ENCODE measurements around the gene ZSWIM5.
"Not testable (repeated sequence)": the region's sequence is repeated elsewhere in the genome, so short reads cannot be mapped to it uniquely, and the experiment has no call there.

ZSWIM5 gene

DNA sequence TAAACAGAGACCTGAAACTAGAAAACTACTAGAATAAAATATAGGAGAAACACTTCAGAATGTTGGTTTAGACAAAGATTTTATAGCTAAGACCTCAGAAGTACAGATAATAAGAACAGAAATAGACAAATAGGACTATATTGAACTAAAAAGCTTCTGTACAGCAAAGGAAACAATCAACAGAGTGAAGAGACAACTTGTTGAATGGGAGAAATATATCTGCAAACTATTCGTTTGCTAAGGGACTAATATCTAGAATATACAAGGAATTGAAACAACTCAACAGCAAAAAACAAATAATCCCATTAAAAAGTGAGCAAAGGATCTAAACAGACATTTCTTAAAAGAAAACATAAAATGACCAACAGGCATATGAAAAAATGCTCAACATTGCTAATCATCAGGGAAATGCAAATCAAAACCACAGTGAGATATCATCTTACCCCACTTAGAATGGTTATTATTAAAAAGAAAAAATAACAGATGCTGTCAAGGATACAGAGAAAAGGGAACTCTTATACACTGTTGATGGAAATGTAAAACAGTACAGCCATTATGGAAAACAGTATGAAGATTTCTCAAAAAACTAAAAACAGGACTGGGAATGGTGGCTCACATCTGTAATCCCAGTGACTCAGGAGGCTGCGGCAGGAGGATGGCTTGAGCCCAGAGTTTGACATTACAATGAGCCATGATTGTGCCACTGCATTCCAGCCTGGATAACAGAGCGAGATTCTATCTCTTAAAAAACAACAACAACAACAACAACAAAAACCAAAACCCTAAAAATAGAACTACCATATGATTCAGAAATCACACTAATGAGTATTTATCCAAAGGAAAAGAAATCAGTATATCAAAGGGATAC is 37.3 kb upstream of the ZSWIM5 start:
- H3K36me3 ChIP-seq (replicated peaks), result no peaks in the 10 kb centered on the region
- H3K27me3 ChIP-seq (replicated peaks), result no peaks in the 10 kb centered on the region
- TF ChIP-seq, protein P1, sequence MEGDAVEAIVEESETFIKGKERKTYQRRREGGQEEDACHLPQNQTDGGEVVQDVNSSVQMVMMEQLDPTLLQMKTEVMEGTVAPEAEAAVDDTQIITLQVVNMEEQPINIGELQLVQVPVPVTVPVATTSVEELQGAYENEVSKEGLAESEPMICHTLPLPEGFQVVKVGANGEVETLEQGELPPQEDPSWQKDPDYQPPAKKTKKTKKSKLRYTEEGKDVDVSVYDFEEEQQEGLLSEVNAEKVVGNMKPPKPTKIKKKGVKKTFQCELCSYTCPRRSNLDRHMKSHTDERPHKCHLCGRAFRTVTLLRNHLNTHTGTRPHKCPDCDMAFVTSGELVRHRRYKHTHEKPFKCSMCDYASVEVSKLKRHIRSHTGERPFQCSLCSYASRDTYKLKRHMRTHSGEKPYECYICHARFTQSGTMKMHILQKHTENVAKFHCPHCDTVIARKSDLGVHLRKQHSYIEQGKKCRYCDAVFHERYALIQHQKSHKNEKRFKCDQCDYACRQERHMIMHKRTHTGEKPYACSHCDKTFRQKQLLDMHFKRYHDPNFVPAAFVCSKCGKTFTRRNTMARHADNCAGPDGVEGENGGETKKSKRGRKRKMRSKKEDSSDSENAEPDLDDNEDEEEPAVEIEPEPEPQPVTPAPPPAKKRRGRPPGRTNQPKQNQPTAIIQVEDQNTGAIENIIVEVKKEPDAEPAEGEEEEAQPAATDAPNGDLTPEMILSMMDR (IDR thresholded peaks at IDR 0.05; ENCODE audit: low read depth, low read length, missing control alignments), result no peak
- peak; percentile 11 for DNase-seq
- in situ Hi-C loops (cut with HindIII; ENCODE audit: low pct_ligation_motif_present, low sequenced_read_pairs), result no loop called here
- H3K4me3 ChIP-seq (ENCODE audit: low read depth, low read length), result no peak overlapping the region
- no peak overlapping the region for H3K27ac ChIP-seq

DNA sequence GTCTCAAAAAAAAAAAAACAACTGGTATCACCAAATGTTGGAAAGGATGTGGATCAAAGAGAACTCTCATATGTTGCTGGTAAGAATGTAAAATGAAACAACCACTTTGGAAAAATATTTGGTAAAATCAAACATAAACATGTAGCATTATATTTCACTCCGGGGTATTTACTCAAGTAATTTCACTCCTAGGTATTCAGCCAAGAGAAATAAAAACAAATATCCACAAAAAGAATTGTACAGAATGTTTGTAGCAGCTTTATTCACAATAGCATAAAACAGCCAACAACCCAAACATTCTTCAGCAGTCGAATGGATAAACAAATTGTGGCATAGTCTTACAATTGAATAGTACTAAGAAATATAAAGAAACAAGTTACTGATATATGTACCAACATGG is 32.4 kb upstream of the ZSWIM5 start:
- DNase-seq, result no peak
- Histone ChIP-seq H3K27me3 (replicated peaks) (no peaks in the 10 kb centered on the region), H3K4me3 (ENCODE audit: low read depth, low read length) (no peak overlapping the region), H3K27ac (no peak overlapping the region), H3K36me3 (replicated peaks) (no peaks in the 10 kb centered on the region)
- TF ChIP-seq, protein P1 (IDR thresholded peaks at IDR 0.05; ENCODE audit: low read depth, low read length, missing control alignments), result no peak
- in situ Hi-C loops (cut with HindIII; ENCODE audit: low pct_ligation_motif_present, low sequenced_read_pairs), result no loop called here

DNA sequence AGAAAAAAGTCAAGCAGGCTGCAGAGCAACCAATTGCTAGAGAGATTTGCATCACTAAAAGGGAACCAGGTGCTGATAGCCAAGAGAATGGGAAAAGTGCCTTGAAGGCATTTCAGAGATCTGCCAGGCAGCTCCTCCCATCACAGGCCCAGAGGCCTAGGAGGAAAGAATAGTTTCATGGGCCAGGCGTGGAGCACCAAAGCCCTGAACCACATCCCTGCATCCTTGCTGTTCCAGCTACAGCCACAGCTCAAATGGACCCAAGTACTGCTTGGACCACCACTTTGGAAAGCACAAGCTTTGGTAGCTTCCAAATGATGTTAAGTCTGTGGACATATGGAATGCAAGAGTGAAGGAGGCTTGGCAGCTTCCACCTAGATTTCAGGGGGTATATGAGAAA is 29.7 kb upstream of the ZSWIM5 start:
- no peak overlapping the region for H3K27ac ChIP-seq
- no peaks in the 10 kb centered on the region for H3K36me3 ChIP-seq (replicated peaks)
- H3K27me3 ChIP-seq (replicated peaks), result no peaks in the 10 kb centered on the region
- TF ChIP-seq, protein P1 (IDR thresholded peaks at IDR 0.05; ENCODE audit: low read depth, low read length, missing control alignments), result no peak
- no peak overlapping the region for H3K4me3 ChIP-seq (ENCODE audit: low read depth, low read length)
- no peak for DNase-seq
- in situ Hi-C loops (cut with HindIII; ENCODE audit: low pct_ligation_motif_present, low sequenced_read_pairs), result no loop called here

DNA sequence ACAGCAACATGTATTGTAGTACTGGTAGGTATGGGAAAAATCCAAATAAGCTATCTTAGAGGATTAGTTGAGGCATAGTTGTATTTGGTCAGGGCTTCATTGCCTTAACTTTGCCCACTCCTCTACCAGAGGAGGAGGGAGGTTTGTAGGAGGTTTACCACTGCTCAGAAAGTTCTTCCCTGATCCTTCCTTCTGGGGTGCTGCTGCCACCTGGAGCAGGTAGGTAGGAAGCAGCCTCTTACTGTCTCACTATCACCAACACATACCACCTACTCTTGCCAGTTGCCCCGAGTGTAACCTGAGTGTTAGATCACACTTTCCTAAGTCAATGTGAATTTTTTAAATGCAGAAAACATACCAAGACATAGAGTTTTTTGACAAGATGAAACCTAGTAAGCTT is 24.1 kb upstream of the ZSWIM5 start:
- H3K27ac ChIP-seq, result no peak overlapping the region
- no peak overlapping the region for H3K4me3 ChIP-seq (ENCODE audit: low read depth, low read length)
- in situ Hi-C loops (cut with HindIII; ENCODE audit: low pct_ligation_motif_present, low sequenced_read_pairs), result no loop called here
- DNase-seq, result no peak
- H3K36me3 ChIP-seq (replicated peaks), result no peaks in the 10 kb centered on the region
- TF ChIP-seq, protein P1 (IDR thresholded peaks at IDR 0.05; ENCODE audit: low read depth, low read length, missing control alignments), result peak; percentile 9
- no peaks in the 10 kb centered on the region for H3K27me3 ChIP-seq (replicated peaks)

DNA sequence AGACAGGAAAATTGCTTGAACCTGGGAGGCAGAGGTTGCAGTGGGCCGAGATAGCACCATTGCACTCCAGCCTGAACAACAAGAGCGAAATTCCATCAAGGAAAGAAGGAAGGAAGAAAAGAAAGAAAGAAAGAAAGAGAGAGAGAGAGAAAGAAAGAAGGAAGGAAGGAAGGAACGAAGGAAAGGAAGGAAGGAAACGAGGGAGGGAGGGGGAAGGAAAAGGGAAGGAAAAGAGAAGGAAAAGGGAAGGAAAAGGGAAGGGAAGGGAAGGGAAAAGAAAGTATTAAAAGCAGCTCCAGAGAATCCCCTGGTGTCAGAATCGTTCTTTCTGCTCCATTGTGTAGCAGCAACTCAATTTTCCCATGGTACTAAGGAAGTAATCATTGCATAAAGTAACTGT is 19.2 kb upstream of the ZSWIM5 start:
- in situ Hi-C loops (cut with HindIII; ENCODE audit: low pct_ligation_motif_present, low sequenced_read_pairs), result no loop called here
- TF ChIP-seq, protein P1 (IDR thresholded peaks at IDR 0.05; ENCODE audit: low read depth, low read length, missing control alignments), result no peak
- DNase-seq, result no peak
- H3K4me3 ChIP-seq (ENCODE audit: low read depth, low read length), result no peak overlapping the region
- H3K27ac ChIP-seq, result no peak overlapping the region
- H3K27me3 ChIP-seq (replicated peaks), result no peaks in the 10 kb centered on the region
- H3K36me3 ChIP-seq (replicated peaks), result no peaks in the 10 kb centered on the region

DNA sequence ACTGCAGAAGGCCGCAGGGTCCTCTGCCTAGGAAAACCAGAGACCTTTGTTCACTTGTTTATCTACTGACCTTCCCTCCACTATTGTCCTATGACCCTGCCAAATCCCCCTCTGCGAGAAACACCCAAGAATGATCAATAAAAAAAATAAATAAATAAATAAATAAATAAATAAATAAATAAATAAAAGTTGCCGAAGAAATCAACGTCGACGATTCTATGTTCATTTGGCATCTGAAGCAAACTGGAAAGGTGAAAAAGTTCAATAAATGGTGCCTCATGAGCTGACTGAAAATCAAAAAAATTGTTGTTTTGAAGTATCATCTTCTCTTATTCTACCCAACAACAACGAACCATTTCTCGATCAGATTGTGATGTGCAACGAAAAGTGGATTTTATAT is 17.3 kb upstream of the ZSWIM5 start:
- H3K36me3 ChIP-seq (replicated peaks); DNase-seq; H3K27ac ChIP-seq; H3K27me3 ChIP-seq (replicated peaks); H3K4me3 ChIP-seq (ENCODE audit: low read depth, low read length); in situ Hi-C loops (cut with HindIII; ENCODE audit: low pct_ligation_motif_present, low sequenced_read_pairs): not testable (repeated sequence)

Measured in brain microvascular endothelial cell (primary cell).